Measurements from ENCODE around the gene SREK1. TPM values are rescaled to one million over a fixed set of nuclear protein-coding genes. Genes with fewer than 3 reads are reported as not detected.
"Not testable (repeated sequence)": the region's sequence is repeated elsewhere in the genome, so short reads cannot be mapped to it uniquely, and the experiment has no call there.

The SREK1 gene
- total and polyA plus RNA-seq, 9 donors, result 56.3 to 90.6 (median 70.5) TPM

DNA sequence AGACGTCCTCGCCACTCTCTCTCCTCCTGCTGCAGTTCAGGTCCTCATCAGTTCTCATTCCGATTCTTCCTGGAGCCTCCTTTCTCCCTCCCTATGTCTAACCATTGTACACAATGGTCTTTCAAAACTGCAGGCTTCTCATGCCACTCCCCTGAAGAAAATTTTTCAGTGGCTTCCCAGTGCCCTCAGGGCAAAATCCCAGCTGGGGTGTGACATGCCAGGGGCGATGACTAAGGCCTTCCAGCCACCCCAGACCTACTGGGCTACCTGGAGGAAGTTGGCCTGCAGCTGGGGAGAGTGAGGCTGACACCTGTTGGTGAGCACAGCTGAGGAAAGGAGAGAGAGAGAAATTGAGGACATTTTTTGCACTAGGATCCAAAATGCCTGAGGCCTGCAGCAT lies 65.2 kb downstream of the SREK1 start:
- no peak for DNase-seq
- no peak overlapping the region for H3K27ac ChIP-seq (ENCODE audit: low read length)
- H3K36me3 ChIP-seq (ENCODE audit: control insufficient read depth, insufficient read depth, low read length), result no peaks in the 10 kb centered on the region
- H3K27me3 ChIP-seq (ENCODE audit: control insufficient read depth, insufficient read depth, low read length), result no peaks in the 10 kb centered on the region
- no peaks in the 10 kb centered on the region for H3K9me3 ChIP-seq (replicated peaks; ENCODE audit: control insufficient read depth, low read depth, low read length)
- H3K4me1 ChIP-seq (ENCODE audit: control insufficient read depth, insufficient read depth, low read length), result no peaks in the 10 kb centered on the region
- 93% methylated on average over 3 of the region's 4 CpGs for WGBS (ENCODE audit: insufficient coverage)
- H3K4me3 ChIP-seq (ENCODE audit: low read length), result no peak overlapping the region

DNA sequence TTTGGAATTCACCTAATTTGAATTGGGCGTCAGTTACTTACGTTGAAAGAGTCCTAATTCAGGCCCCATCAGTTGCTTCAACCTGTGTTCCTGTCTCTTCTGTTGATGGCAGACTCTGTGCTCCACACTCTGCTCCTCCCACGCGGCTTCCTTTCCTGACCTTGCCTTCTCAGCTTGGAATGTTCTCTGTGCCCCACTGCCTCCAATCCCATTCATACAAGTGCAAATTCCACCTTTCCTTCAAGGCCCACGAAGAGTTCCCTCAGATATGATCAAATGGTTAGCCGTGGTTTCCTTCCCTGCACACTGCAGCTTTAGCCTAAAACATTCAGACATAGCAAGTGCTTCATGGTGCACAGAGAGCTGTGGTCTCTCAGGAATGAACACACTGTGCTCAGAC lies 65.7 kb downstream of the SREK1 start:
- H3K4me1 ChIP-seq (ENCODE audit: control insufficient read depth, insufficient read depth, low read length), result no peaks in the 10 kb centered on the region
- WGBS (ENCODE audit: insufficient coverage), result 85% methylated on average over 6 of the region's 6 CpGs
- no peak for DNase-seq
- H3K36me3 ChIP-seq (ENCODE audit: control insufficient read depth, insufficient read depth, low read length), result no peaks in the 10 kb centered on the region
- H3K9me3 ChIP-seq (replicated peaks; ENCODE audit: control insufficient read depth, low read depth, low read length), result no peaks in the 10 kb centered on the region
- H3K27ac ChIP-seq (ENCODE audit: low read length), result no peak overlapping the region
- no peak overlapping the region for H3K4me3 ChIP-seq (ENCODE audit: low read length)
- H3K27me3 ChIP-seq (ENCODE audit: control insufficient read depth, insufficient read depth, low read length), result no peaks in the 10 kb centered on the region

DNA sequence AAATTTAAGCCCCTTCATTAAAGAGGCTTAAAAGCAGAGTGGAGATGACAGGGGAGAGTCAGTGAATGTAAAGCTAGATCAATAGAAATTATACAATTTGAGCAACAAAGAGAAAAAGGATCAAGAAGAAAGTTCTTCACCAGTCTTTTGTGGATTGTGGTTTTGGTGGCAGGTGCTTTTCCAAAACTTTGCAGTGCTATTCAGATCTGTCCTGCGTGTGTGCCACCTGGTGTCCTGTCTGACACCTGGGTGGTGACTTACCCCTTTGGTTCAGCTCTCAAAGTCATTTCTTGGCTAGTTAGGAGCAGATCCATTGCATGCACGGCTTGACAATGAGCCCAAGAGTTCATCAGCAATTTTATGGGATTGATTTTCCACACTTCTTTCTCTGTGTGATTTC lies 69.4 kb downstream of the SREK1 start:
- Histone ChIP-seq H3K27me3 (ENCODE audit: control insufficient read depth, insufficient read depth, low read length) (no peaks in the 10 kb centered on the region), H3K9me3 (replicated peaks; ENCODE audit: control insufficient read depth, low read depth, low read length) (no peaks in the 10 kb centered on the region), H3K36me3 (ENCODE audit: control insufficient read depth, insufficient read depth, low read length) (no peaks in the 10 kb centered on the region), H3K4me3 (ENCODE audit: low read length) (no peak overlapping the region), H3K27ac (ENCODE audit: low read length) (no peak overlapping the region), H3K4me1 (ENCODE audit: control insufficient read depth, insufficient read depth, low read length) (no peaks in the 10 kb centered on the region)
- 79% methylated on average over 2 of the region's 2 CpGs for WGBS (ENCODE audit: insufficient coverage)
- DNase-seq, result no peak

DNA sequence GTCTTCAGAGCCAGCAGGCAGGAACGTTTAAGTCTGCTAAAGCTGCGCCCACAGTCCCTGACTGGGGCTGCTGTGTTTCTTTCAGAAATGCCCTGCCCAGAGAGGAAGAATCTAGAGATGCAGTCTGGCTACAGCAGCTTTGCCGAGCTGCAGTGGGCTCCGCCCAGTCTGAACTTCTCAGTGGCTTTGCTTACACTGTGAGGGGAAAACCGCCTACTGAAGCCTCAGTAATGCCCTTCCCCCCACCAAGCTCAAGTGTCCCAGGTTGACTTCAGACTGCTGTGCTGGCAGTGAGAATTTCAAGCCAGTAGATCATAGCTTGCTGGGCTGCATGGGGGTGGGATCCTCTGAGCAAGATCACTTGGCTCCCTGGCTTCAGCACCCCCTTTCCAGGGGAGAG lies 78.4 kb downstream of the SREK1 start:
- DNase-seq, result no peak
- WGBS (ENCODE audit: insufficient coverage), result 50% methylated on average over 5 of the region's 5 CpGs
- H3K4me3 ChIP-seq (ENCODE audit: low read length), result no peak overlapping the region
- no peaks in the 10 kb centered on the region for H3K36me3 ChIP-seq (ENCODE audit: control insufficient read depth, insufficient read depth, low read length)
- no peak overlapping the region for H3K27ac ChIP-seq (ENCODE audit: low read length)
- no peaks in the 10 kb centered on the region for H3K9me3 ChIP-seq (replicated peaks; ENCODE audit: control insufficient read depth, low read depth, low read length)
- H3K27me3 ChIP-seq (ENCODE audit: control insufficient read depth, insufficient read depth, low read length), result no peaks in the 10 kb centered on the region
- no peaks in the 10 kb centered on the region for H3K4me1 ChIP-seq (ENCODE audit: control insufficient read depth, insufficient read depth, low read length)

DNA sequence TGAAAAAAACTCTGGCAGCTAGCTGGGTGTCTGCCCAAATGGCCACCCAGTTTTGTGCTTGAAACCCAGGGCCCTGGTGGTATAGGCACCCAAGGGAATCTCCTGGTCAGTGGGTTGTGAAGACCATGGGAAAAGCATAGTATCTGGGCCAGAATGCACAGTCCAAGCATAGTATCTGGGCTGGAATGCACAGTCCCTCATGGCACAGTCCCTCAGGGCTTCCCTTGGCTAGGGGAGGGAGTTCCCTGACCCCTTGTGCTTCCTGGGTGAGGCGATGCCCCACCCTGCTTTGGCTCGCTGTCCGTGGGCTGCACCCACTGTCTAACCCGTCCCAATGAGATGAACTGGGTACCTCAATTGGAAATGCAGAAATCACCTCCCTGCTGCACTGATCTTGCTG lies 78.8 kb downstream of the SREK1 start:
- not testable (repeated sequence) for H3K36me3 ChIP-seq (ENCODE audit: control insufficient read depth, insufficient read depth, low read length); H3K4me3 ChIP-seq (ENCODE audit: low read length); H3K9me3 ChIP-seq (replicated peaks; ENCODE audit: control insufficient read depth, low read depth, low read length); H3K27ac ChIP-seq (ENCODE audit: low read length); H3K27me3 ChIP-seq (ENCODE audit: control insufficient read depth, insufficient read depth, low read length); DNase-seq; H3K4me1 ChIP-seq (ENCODE audit: control insufficient read depth, insufficient read depth, low read length)
- 92% methylated on average over 2 of the region's 4 CpGs for WGBS (ENCODE audit: insufficient coverage)

DNA sequence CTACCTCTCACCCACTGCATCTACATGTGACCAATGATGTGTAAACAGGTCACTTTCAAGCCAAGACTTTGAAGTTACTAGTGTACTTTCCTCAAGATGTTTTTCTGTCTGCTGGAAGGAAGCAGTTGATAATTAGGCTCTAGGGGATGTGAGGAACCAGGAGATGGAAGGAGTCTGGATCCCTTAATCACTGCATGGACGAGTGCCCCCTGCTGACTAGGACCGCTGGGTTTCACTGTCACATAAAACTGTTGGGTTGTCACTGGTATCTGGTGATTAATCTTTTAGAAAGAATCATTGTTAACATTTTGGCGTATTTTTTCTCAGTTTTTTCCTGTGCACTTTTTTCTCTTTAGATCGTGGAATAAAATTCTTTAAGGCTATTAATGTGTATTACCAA lies 79.5 kb downstream of the SREK1 start:
- no peaks in the 10 kb centered on the region for H3K27me3 ChIP-seq (ENCODE audit: control insufficient read depth, insufficient read depth, low read length)
- DNase-seq, result no peak
- no peak overlapping the region for H3K27ac ChIP-seq (ENCODE audit: low read length)
- H3K4me1 ChIP-seq (ENCODE audit: control insufficient read depth, insufficient read depth, low read length), result no peaks in the 10 kb centered on the region
- no peak overlapping the region for H3K4me3 ChIP-seq (ENCODE audit: low read length)
- no peaks in the 10 kb centered on the region for H3K36me3 ChIP-seq (ENCODE audit: control insufficient read depth, insufficient read depth, low read length)
- WGBS (ENCODE audit: insufficient coverage), result 31% methylated on average over 2 of the region's 4 CpGs
- no peaks in the 10 kb centered on the region for H3K9me3 ChIP-seq (replicated peaks; ENCODE audit: control insufficient read depth, low read depth, low read length)

DNA sequence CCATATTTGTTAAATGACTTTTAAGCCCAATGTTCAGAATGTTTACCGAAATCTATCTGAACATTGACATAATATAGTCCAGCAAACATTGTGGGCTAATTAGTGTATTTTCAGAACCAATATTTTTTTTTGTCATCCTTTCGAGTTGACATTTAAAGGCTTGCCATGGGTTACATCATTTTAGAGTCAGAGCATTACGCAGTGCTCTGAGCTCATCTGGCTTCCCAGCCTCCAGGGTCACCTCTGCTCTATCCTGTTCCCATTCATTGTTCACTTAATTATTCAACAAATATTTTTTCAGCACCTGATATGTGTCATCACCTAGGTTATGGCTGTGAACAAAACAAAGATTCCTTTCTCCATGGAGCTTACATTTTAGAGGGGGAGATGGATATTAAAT lies 80.2 kb downstream of the SREK1 start:
- no peaks in the 10 kb centered on the region for H3K36me3 ChIP-seq (ENCODE audit: control insufficient read depth, insufficient read depth, low read length)
- DNase-seq, result no peak
- H3K9me3 ChIP-seq (replicated peaks; ENCODE audit: control insufficient read depth, low read depth, low read length), result no peaks in the 10 kb centered on the region
- no peaks in the 10 kb centered on the region for H3K4me1 ChIP-seq (ENCODE audit: control insufficient read depth, insufficient read depth, low read length)
- WGBS (ENCODE audit: insufficient coverage), result 86% methylated on average over 2 of the region's 3 CpGs
- H3K27ac ChIP-seq (ENCODE audit: low read length), result no peak overlapping the region
- H3K27me3 ChIP-seq (ENCODE audit: control insufficient read depth, insufficient read depth, low read length), result no peaks in the 10 kb centered on the region
- H3K4me3 ChIP-seq (ENCODE audit: low read length), result no peak overlapping the region

GRCh38 chr5:66224773-66225553 lies 80.9 kb downstream of the SREK1 start:
- Histone ChIP-seq H3K27ac (ENCODE audit: low read length) (no peak overlapping the region), H3K4me1 (ENCODE audit: control insufficient read depth, insufficient read depth, low read length) (no peaks in the 10 kb centered on the region), H3K9me3 (replicated peaks; ENCODE audit: control insufficient read depth, low read depth, low read length) (no peaks in the 10 kb centered on the region), H3K4me3 (ENCODE audit: low read length) (no peak overlapping the region), H3K27me3 (ENCODE audit: control insufficient read depth, insufficient read depth, low read length) (no peaks in the 10 kb centered on the region), H3K36me3 (ENCODE audit: control insufficient read depth, insufficient read depth, low read length) (no peaks in the 10 kb centered on the region)
- no peak for DNase-seq
- 83% methylated on average over 3 of the region's 8 CpGs for WGBS (ENCODE audit: insufficient coverage)

DNA sequence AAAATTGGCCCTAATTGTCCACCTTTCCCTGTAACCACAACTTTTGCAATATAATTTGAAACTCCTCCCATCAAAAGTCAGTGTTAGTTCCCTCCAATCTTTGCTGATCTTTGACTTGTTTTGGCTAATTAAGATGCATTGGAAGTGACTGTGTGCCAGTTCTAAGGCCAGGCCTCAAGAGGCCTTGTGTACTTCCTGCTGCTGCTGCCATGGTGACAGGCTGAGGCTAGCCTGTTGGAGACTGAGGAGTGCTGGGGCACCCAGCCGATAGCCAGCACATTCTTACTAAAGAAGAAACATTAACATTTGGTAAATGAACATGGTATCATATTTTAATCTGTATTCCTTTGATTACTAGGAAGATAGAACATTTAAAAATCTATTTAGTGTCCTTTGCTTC lies 86.5 kb downstream of the SREK1 start:
- Histone ChIP-seq H3K36me3 (ENCODE audit: control insufficient read depth, insufficient read depth, low read length) (no peaks in the 10 kb centered on the region), H3K27me3 (ENCODE audit: control insufficient read depth, insufficient read depth, low read length) (no peaks in the 10 kb centered on the region), H3K9me3 (replicated peaks; ENCODE audit: control insufficient read depth, low read depth, low read length) (no peaks in the 10 kb centered on the region), H3K4me1 (ENCODE audit: control insufficient read depth, insufficient read depth, low read length) (no peaks in the 10 kb centered on the region), H3K4me3 (ENCODE audit: low read length) (no peak overlapping the region), H3K27ac (ENCODE audit: low read length) (no peak overlapping the region)
- WGBS (ENCODE audit: insufficient coverage), result no CpG with 5 or more reads among the region's 1 CpG
- no peak for DNase-seq

- no peaks in the 10 kb centered on the region for H3K9me3 ChIP-seq (replicated peaks; ENCODE audit: control insufficient read depth, low read depth, low read length)
- no peaks in the 10 kb centered on the region for H3K36me3 ChIP-seq (ENCODE audit: control insufficient read depth, insufficient read depth, low read length)
- H3K4me3 ChIP-seq (ENCODE audit: low read length), result no peak overlapping the region
- H3K27me3 ChIP-seq (ENCODE audit: control insufficient read depth, insufficient read depth, low read length), result no peaks in the 10 kb centered on the region
- no CpG with 5 or more reads among the region's 2 CpGs for WGBS (ENCODE audit: insufficient coverage)
- no peak overlapping the region for H3K27ac ChIP-seq (ENCODE audit: low read length)
- no peaks in the 10 kb centered on the region for H3K4me1 ChIP-seq (ENCODE audit: control insufficient read depth, insufficient read depth, low read length)
- no peak for DNase-seq
Measured at GRCh38 chr5:66231508-66231907, 87.4 kb downstream of the SREK1 start.

DNA sequence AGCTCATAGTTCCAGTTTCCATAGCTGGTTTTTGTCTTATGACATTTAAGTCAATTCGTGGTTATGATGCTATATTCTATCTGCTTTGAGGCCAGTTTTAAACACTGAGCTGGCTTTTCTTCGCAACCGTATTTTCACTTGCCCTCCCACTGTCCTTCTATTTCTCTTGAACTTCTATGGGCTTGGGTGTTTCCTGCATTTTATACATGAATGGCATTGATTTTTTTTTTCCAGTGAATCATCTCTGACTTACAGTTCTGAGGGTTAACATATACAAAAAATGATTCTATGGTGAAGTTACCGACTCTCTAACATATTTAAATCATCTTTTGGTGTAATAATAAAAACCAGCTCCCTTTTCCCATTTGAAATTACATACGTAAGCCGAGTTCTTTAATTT lies 88.2 kb downstream of the SREK1 start:
- Histone ChIP-seq H3K36me3 (ENCODE audit: control insufficient read depth, insufficient read depth, low read length) (no peaks in the 10 kb centered on the region), H3K4me3 (ENCODE audit: low read length) (no peak overlapping the region), H3K4me1 (ENCODE audit: control insufficient read depth, insufficient read depth, low read length) (no peaks in the 10 kb centered on the region), H3K27ac (ENCODE audit: low read length) (no peak overlapping the region), H3K9me3 (replicated peaks; ENCODE audit: control insufficient read depth, low read depth, low read length) (no peaks in the 10 kb centered on the region), H3K27me3 (ENCODE audit: control insufficient read depth, insufficient read depth, low read length) (no peaks in the 10 kb centered on the region)
- DNase-seq, result no peak
- WGBS (ENCODE audit: insufficient coverage), result no CpG with 5 or more reads among the region's 6 CpGs
